Vagina (tissue), 2 donors: ENCODE results near the gene TRPM2. TPM values are rescaled to one million over a fixed set of nuclear protein-coding genes. Genes with fewer than 3 reads are reported as not detected.

ENCODE experiments used
- DNase-seq, 2 donors: peaks; one replicate each; pipeline ENCODE4 v3.0.0-alpha.2; 2017; ENCODE audit errors: extremely low spot score in 2 of 2
- H3K27ac ChIP-seq: fragments of 200-600 bp; sonication (generic); one replicate; pipeline ENCODE4 v1.5.1; 2019
- H3K27me3 ChIP-seq: fragments of 200-600 bp; sonication (generic); one replicate; pipeline ENCODE4 v1.5.1; 2019
- H3K36me3 ChIP-seq, 2 donors: fragments of 200-600 bp; sonication (generic); one replicate each; pipeline ENCODE4 v1.5.1; 2017 to 2019
- H3K4me1 ChIP-seq: fragments of 200-600 bp; sonication (generic); one replicate; pipeline ENCODE4 v1.5.1; 2019
- H3K4me3 ChIP-seq, 2 donors: fragments of 200-600 bp; sonication (generic); 1 replicate in 1 of 2; 2 replicates in 1 of 2; pipeline ENCODE4 v1.5.1; 2016 to 2019
- H3K9me3 ChIP-seq: fragments of 200-600 bp; sonication (generic); one replicate; pipeline ENCODE4 v1.5.1; 2019
- CTCF ChIP-seq, 3 experiments: fragments of 450-650 bp in 2 of 3; fragments of 200-600 bp in 1 of 3; sonication (generic) in 1 of 3; IDR thresholded peaks; one replicate each; pipeline ENCODE4 v1.5.1; 2017 to 2019; ENCODE audit warnings: antibody characterized with exemption in 3 of 3, mild to moderate bottlenecking in 2 of 3, moderate library complexity in 2 of 3
- POLR2A ChIP-seq, 2 donors: fragments of 450-650 bp; IDR thresholded peaks; one replicate each; pipeline ENCODE4 v1.6.1; 2017; ENCODE audit warnings: antibody characterized with exemption in 2 of 2, mild to moderate bottlenecking in 2 of 2, moderate library complexity in 2 of 2
- POLR2AphosphoS5 ChIP-seq, 2 donors: sonication (generic); formaldehyde crosslinking; IDR thresholded peaks; one replicate each; pipeline ENCODE4 v1.9.0; 2017; ENCODE audit warnings: antibody characterized with exemption in 2 of 2, mild to moderate bottlenecking in 2 of 2, low read depth in 1 of 2; ENCODE audit not compliant: insufficient read depth in 1 of 2
- intact Hi-C: fragments of 100-400 bp; cut with DNase I; formaldehyde crosslinking; loops from one replicate; pipeline ENCODE4 v1.15.1; 2023
- total RNA-seq: library from RNA; depleted of rRNA; stranded (reverse); fragments of >200 nt; gene quantifications from one replicate; pipeline ENCODE4 v1.2.3, GENCODE V29; 2016

TRPM2 gene
- total RNA-seq, 1 donor from 2014 or later = 2.2 TPM

- Histone ChIP-seq H3K4me1 (peaks cover 4% of the 10 kb centered on the region), H3K36me3 (no peaks in the 10 kb centered on the region), H3K9me3 (no peaks in the 10 kb centered on the region), H3K4me3 (no peak overlapping the region), H3K27me3 (no peaks in the 10 kb centered on the region), H3K27ac (no peak overlapping the region)
- TF ChIP-seq CTCF (IDR thresholded peaks at IDR 0.05) = no peak
- TF ChIP-seq POLR2AphosphoS5 (IDR thresholded peaks at IDR 0.05; ENCODE audit: insufficient read depth in 1 of 2, low read depth in 1 of 2) = no peak
- no peak for TF ChIP-seq POLR2A (IDR thresholded peaks at IDR 0.05)
- no peak for DNase-seq
- intact Hi-C loops = loop anchor here (10.0 kb wide), 1 partner anchor 134 kb away; the partner anchor contains the start of gene KRTAP10-5
Measured at GRCh38 chr21:44450999-44451398, 97.6 kb downstream of the TRPM2 start.

GRCh38 chr21:44453120-44453519, 99.7 kb downstream of the TRPM2 start:
- no peak overlapping the region for H3K27ac ChIP-seq
- H3K9me3 ChIP-seq = no peaks in the 10 kb centered on the region
- DNase-seq = no peak
- H3K4me3 ChIP-seq = no peak overlapping the region
- TF ChIP-seq POLR2AphosphoS5 (IDR thresholded peaks at IDR 0.05; ENCODE audit: insufficient read depth in 1 of 2, low read depth in 1 of 2) = no peak
- TF ChIP-seq POLR2A (IDR thresholded peaks at IDR 0.05) = no peak
- TF ChIP-seq CTCF (IDR thresholded peaks at IDR 0.05) = no peak
- intact Hi-C loops = loop anchor here (10.0 kb wide), 1 partner anchor 132 kb away; the partner anchor contains the start of gene KRTAP10-5
- H3K27me3 ChIP-seq = no peaks in the 10 kb centered on the region
- H3K4me1 ChIP-seq = peaks cover 9% of the 10 kb centered on the region
- no peaks in the 10 kb centered on the region for H3K36me3 ChIP-seq

- Histone ChIP-seq H3K9me3 (no peaks in the 10 kb centered on the region), H3K4me3 (no peak overlapping the region), H3K27me3 (no peaks in the 10 kb centered on the region), H3K4me1 (peaks cover 9% of the 10 kb centered on the region), H3K36me3 (no peaks in the 10 kb centered on the region), H3K27ac (no peak overlapping the region)
- no peak for DNase-seq
- TF ChIP-seq POLR2AphosphoS5 (IDR thresholded peaks at IDR 0.05; ENCODE audit: insufficient read depth in 1 of 2, low read depth in 1 of 2) = no peak
- TF ChIP-seq CTCF (IDR thresholded peaks at IDR 0.05) = no peak
- no peak for TF ChIP-seq POLR2A (IDR thresholded peaks at IDR 0.05)
- intact Hi-C loops = loop anchor here (10.0 kb wide), 1 partner anchor 131 kb away; the partner anchor contains the start of gene KRTAP10-5
Measured at GRCh38 chr21:44454058-44454457, 100.6 kb downstream of the TRPM2 start.

DNA sequence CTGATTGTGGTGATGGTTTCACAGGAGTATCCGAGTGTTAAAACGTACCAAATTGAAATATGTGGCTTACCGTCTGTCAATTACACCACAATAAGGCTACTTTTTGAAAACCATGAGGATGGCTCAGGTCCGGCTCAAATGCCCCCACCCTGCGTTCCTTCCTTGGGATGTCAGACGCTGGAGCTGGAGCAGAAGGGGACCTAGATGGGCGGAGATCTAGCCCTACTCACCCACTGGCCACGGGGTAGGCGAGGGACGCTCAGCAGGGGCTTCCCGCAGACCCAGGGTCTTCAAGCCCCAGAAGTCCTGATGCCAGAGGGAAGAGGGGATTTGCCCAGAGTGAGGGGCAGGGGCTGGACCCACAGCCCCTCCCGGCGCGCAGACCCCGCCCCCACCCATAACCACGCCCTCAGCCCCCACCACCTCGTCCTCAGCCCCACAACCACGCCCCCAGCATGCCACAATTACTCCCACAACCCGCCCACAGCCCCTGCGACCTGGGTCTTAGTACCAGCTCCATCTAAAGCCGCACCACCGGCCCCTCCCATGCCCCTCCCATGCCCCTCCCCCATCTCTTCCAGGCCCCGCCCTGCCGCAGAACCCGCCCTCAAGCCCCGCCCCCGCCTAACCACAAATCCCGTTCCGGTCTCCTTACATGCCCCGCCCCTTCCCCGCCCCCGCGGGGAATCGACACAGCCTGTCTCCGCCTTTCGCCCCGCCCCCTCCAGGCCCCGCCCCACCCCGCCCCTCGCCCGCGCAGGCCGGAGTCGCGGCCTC, 101.5 kb downstream of the TRPM2 start, which contains the start of gene LRRC3:
TSS of gene LRRC3 (plus strand) at position 764 of the 777 bp plus-strand sequence. CDS start 1,135 bp downstream, outside the sequence.
- Histone ChIP-seq H3K36me3 (no peaks in the 10 kb centered on the region), H3K4me3 (peak within 1 kb of the TSS; percentile 75 to 83), H3K27ac (no peak within 1 kb of the TSS), H3K4me1 (peaks cover 9% of the 10 kb centered on the region), H3K27me3 (no peaks in the 10 kb centered on the region), H3K9me3 (no peaks in the 10 kb centered on the region)
- intact Hi-C loops = loop anchor here (10.0 kb wide), 1 partner anchor 130 kb away; the partner anchor contains the start of gene KRTAP10-5
- DNase-seq = no peak
- TF ChIP-seq POLR2AphosphoS5 (IDR thresholded peaks at IDR 0.05; ENCODE audit: insufficient read depth in 1 of 2, low read depth in 1 of 2) (no peak), POLR2A (IDR thresholded peaks at IDR 0.05) (no peak), CTCF (IDR thresholded peaks at IDR 0.05) (no peak)
